ENCODE data around the gene RIC8B.

Gene RIC8B

GRCh38 chr12:106934277-106934676, 159.8 kb downstream of the RIC8B start:
- TF ChIP-seq CTCF (IDR thresholded peaks at IDR 0.05; ENCODE audit: insufficient read depth, missing control alignments), result no peak
- FAIRE-seq, result no peak
- no peak for DNase-seq (ENCODE audit: insufficient read length, low spot score)
